Measurements from ENCODE around the gene ZNF697. TPM values are rescaled to one million over a fixed set of nuclear protein-coding genes. Genes with fewer than 3 reads are reported as not detected.
A peak's percentile ranks its signal among the peaks of the same experiment; 100 is the strongest.

The ZNF697 gene
- total and polyA plus RNA-seq, 9 of the 15 experiments (the other 6 are each of a cell fraction or from before 2014, with no cell fraction given), result 2.1 to 13.6 (median 8.3) TPM

GRCh38 chr1:119647734-119648619 lies at the start of gene ZNF697 (continued):
- no peak for TF ChIP-seq ZNF318 (IDR thresholded peaks at IDR 0.05; ENCODE audit: borderline replicate concordance in 1 of 2, low read depth in 1 of 2)
- no peak for TF ChIP-seq ZC3H4 (CRISPR knock-in tag; IDR thresholded peaks at IDR 0.05; ENCODE audit: borderline replicate concordance)
- 0 out of 2 replicates have a peak, but pooled peaks have one; percentile 57 for TF ChIP-seq CHCHD3 (CRISPR knock-in tag; IDR thresholded peaks at IDR 0.05)
- TF ChIP-seq ZNF224 (CRISPR knock-in tag; IDR thresholded peaks at IDR 0.05), result no peak
- no peak; the same call in 1 of the 2 replicates for TF ChIP-seq NR2C2 (CRISPR knock-in tag; IDR thresholded peaks at IDR 0.05)
- peak; percentile 72 for TF ChIP-seq NR2C2 (tag; IDR thresholded peaks at IDR 0.05)
- no peak for TF ChIP-seq ZNF584 (CRISPR knock-in tag; IDR thresholded peaks at IDR 0.05; ENCODE audit: low read depth)
- no peak for TF ChIP-seq ETS2 (tag; IDR thresholded peaks at IDR 0.05; ENCODE audit: borderline replicate concordance, poor library complexity, severe bottlenecking)
- TF ChIP-seq, protein P1, sequence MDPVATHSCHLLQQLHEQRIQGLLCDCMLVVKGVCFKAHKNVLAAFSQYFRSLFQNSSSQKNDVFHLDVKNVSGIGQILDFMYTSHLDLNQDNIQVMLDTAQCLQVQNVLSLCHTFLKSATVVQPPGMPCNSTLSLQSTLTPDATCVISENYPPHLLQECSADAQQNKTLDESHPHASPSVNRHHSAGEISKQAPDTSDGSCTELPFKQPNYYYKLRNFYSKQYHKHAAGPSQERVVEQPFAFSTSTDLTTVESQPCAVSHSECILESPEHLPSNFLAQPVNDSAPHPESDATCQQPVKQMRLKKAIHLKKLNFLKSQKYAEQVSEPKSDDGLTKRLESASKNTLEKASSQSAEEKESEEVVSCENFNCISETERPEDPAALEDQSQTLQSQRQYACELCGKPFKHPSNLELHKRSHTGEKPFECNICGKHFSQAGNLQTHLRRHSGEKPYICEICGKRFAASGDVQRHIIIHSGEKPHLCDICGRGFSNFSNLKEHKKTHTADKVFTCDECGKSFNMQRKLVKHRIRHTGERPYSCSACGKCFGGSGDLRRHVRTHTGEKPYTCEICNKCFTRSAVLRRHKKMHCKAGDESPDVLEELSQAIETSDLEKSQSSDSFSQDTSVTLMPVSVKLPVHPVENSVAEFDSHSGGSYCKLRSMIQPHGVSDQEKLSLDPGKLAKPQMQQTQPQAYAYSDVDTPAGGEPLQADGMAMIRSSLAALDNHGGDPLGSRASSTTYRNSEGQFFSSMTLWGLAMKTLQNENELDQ (CRISPR knock-in tag; IDR thresholded peaks at IDR 0.05; ENCODE audit: borderline replicate concordance), result no peak
